Measurements from ENCODE around the gene RPTOR. TPM values are rescaled to one million over a fixed set of nuclear protein-coding genes. Genes with fewer than 3 reads are reported as not detected.

RPTOR gene
- total RNA-seq, 1 donor from 2014 or later: 11.7 TPM

DNA sequence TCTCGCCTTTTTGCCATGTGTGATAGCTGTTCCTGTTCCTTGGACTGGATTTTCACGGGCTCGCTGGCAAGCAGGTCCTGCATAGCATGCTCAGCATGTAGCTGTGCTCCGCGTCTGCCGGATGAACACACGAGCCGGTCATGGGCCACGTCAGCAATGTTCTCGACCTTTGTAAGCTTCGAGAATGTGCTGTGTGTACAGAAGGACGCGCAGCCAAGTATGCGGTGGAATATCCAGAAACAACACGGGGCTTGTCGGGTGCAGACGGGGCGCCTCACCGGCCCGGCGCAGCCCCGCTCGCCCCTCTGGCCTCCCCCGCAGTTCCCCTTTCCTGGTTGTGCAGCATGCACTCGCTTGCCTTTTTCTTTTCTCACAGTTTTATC lies 42.2 kb downstream of the RPTOR start:
- DNase-seq (ENCODE audit: low read depth in 2 of 2): peak in 1 of 2 donors; percentile 71

DNA sequence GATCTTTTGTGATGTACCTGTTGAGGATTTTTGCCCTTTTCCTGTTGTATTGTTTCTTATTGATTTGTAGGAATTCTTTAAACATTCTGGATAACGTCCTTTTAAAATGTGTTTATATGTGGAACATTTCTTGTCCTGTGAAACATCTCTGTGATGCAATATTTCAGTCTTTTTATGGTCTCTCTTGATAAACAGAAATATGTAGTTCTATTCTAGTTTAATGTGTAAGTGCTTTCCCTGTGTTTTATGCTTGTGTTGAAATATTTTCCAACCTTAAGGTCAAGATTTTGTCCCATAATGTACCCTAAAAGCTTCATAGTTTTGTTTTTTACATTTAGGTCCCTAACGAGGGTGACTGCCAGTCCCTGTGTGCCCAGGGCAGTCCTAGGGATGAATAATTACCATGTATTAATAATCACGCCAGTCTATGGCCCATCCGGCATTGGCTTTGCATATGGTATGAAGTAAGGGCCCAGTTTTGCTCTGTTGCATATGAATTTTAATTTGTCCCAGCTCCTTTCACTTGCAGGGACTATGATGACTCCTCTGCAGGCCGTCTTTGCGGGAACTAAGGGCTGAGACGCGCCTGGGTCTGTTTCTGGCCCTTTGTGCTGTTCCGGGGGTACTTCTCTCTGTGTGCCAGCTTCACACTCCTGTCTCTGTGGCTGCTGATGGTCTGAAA lies 44.2 kb downstream of the RPTOR start:
- DNase-seq (ENCODE audit: low read depth in 2 of 2): no peak

DNA sequence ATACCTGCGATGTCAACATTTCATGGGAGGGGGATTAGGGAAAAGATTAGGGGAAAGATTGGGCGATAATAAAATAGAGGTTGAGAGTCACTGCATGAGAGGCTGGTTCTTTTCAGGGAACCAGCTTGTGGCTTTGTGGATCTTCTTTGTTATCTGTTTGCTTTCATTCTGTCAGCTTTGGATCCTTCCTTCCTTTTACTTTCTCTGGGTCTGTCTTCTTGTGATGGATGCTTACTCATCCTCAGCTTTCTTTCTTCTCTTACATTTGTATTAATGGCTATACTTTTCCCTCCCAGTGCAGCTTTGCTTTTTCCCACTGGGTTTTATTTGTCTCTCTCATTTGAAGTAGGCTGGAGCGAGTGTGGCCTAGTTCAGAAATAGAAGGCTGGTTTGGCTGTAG lies 47.1 kb downstream of the RPTOR start:
- no peak for DNase-seq (ENCODE audit: low read depth in 2 of 2)

DNA sequence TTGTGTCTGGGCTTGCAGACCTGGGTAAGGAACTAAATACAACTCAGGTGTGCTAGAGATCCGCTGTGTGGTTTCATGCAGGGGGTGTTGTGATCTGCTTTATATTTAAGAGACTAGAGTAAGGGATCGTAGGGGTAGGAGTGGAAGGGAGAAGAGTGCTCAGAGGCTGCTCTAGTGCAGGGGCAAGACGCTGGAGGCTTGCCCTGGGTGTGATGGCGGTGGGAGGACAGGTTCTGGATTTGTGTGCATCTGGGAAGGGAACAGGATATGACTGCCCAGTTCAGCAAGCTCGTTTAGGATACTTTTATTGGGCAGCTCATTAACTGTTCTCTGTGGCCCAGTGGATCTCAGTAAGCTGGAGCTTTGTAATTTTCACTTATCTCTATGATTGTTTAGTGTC lies 47.6 kb downstream of the RPTOR start:
- no peak for DNase-seq (ENCODE audit: low read depth in 2 of 2)

DNA sequence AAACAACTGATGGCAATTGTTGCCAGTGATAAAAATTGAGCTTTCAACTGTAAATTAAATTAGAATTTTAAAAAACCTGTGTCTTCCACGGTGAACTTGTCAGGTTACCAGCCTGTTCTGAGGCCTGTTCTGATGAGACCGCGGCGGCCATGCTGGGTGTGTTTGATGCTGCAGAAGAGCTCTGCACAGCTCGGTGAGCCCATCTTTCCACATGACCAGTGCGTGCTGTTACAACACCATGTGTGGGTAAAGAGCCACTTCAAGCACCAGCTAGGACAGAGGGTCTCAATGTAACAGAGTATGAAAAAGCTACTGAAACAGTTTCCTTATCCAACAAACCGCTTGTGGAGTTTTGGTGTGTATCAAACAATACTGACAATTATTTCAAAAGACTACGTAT lies 48.5 kb downstream of the RPTOR start:
- DNase-seq (ENCODE audit: low read depth in 2 of 2): no peak

DNA sequence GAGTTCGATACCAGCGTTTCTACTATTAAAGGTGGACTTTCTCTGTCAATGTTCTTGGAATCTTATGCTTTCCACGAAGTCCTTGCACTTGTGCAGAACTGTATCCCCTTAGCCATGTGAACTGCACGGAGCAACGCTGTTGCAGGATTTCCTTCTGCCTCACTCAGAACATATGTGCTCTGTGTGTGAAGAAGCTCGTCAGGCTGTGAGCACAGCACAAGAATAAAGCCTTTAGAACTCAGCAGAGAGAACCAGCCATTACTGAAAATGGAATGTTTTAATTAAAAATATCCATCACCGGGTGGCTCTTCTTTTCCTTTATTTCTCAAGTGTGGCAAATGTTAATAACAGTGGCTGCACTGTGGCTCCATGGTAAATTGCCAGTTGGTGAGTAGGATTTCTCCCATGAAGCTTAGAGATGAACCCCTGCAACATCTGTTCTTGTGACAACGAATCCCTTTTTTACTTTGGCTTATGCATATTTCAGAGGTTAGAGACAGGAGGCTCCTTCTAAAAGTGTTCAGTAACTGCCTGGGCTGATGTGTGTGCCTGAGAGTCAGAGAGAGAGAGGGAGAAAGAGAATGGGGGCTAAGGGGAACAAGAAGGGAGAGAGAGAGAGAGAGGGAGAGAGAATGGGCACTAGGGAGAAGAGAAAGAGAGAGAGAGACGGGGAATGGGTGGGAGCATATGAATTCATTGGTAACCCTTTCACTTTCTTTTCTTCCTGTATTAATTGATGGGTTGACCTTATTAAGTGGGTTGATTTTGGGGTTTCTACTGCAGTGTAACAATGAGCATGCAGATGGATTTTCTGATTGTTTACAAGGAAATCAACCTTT lies 50.0 kb downstream of the RPTOR start:
- DNase-seq (ENCODE audit: low read depth in 2 of 2): no peak

DNA sequence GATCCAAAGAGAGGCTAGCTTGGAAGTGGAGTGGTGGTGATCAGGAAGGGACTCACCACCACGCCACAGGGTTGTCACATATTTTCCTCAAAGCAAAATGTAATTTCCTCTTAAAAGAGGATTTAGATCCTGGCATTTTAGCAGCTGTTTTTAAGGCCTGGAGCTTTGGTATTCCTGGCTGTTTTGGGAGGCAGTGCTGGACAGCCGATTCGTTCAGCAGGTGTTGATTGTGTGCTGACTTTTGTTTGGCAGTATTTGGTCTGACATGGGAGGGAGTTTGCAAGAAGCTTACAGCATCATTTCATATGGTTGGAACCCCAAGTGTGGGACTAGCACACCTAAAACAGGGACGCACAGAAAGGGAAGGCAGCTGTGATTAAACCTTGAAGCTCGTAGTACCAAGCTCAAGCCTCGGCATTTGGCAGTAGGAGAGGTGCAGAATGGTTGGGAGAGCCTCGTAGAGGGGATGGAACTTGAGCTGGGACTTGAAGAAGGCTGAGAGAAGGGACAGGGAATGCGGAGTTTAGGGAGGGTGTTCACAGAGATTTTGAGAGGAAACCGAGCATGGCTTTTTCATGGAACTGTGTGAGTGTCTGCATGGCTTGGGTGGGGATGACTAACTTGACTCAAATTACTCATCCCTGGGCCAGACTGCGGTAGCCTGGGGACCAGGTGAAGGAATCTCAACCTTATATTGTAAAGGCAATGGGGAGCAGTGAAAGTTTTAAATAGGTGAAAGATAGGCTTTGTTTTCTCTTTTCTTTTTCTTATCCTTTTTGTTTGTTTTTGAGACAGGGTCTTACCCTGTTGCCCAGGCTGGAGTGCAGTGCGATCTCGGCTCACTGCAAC lies 52.3 kb downstream of the RPTOR start:
- DNase-seq (ENCODE audit: low read depth in 2 of 2): no peak

DNA sequence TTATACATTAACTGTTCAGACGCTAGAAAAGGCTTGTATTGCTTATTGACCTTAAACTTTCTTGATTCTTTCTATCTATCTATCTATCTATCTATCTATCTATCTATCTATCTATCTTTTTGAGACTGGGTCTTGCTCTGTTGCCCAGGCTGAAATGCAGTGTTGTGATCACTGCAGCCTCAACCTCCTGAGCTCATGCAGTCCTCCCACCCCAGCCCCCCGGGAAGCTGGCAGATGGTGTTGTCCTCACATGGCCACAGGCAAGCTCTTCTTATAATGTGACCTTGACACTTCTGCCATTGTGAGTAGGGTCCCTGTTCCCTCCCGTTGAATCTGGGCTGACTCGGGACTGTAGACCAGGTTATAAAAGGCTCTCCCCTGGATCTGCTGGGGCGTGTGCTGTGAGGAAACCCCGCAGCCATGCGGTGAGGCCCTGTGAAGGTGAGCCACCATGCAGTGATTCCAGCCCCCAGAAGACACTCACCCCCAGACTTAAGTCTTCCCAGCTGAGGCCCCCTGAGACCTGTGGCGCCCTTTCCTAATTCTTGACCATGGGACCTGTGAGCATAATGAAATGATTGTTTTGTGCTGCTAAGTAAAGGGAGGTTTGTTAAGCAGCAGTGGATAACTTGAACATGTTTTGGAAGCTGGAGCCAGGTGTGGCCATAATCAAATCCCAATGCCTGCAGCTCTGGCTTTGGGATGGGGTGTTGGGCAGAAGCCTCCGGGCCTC lies 54.3 kb downstream of the RPTOR start:
- no peak for DNase-seq (ENCODE audit: low read depth in 2 of 2)

DNA sequence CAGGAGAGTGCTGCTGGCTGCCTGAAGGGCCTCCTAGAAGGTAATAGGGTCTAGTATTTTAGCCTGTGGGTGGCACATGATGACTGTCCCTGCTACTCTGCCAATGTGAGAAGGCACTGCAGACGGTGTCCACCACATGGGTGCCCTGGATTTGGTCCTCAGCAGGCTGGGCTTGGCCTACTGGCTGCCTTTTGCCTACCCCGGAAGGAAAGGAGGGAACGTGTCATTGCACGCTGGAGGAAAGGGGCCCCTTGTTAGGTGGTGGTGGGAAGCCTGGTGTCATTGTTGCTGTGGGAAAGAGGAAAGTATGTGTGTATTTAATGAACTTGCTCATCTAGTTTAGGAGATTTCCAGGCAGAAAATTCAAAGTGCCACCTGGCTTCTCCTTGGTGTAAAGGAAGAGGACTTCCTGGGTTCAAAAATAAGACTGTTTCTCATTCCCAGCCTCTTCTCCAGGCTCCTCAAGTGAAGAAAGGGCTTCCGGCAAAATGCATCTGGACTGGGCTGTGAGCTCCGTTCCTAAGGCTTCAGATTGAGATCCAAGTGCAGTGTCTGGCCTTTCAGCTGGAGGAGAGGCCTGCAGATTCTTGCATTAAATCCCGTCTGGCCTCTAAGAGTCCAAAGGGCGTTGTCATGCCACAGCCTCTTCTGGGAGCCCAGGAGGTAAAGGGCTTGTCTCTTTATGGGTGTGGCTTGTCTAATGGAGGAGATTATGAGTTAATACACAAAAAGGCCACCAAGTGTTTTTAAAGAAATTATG lies 55.1 kb downstream of the RPTOR start:
- peak; percentile 26 to 44 for DNase-seq (ENCODE audit: low read depth in 2 of 2)

DNA sequence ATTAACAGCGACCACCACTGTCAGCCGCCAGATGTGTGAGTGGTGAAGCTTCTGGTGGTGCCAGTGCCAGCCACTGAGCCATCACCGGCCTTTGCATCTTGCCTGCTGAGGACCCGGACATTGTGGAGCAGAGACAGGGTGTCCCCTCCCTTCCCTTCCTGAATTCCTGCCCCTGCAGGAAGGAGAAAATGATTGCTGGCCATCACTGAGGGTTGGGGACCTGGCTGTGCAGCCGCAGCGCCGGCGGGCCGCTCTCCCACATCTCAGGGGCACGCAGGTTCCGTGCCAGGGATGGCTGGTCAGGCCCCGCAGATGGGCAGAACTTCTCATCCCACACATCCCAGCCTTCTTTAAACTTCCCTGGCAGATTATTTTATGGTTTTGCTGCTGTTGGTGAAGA lies 56.5 kb downstream of the RPTOR start:
- DNase-seq (ENCODE audit: low read depth in 2 of 2): no peak

DNA sequence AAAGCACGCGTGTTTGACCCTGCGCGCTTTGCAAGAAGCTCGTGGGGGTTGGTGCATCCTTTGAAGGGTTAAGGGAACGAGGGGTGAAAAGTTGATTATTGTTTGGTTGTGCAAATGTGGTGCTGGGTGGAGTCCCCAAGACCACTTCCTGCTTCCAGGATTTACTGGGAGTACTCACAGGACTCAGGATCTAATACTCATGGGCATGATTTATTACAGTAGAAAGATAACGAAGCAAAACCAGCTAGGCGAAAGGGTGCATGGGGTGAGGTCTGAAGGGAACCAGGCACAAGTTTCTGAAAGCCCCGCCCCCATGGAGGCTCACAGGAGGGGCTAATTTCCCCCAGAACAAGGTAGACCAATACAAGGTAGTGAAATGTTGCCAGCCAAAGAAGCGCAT lies 58.8 kb downstream of the RPTOR start:
- DNase-seq (ENCODE audit: low read depth in 2 of 2): no peak

DNA sequence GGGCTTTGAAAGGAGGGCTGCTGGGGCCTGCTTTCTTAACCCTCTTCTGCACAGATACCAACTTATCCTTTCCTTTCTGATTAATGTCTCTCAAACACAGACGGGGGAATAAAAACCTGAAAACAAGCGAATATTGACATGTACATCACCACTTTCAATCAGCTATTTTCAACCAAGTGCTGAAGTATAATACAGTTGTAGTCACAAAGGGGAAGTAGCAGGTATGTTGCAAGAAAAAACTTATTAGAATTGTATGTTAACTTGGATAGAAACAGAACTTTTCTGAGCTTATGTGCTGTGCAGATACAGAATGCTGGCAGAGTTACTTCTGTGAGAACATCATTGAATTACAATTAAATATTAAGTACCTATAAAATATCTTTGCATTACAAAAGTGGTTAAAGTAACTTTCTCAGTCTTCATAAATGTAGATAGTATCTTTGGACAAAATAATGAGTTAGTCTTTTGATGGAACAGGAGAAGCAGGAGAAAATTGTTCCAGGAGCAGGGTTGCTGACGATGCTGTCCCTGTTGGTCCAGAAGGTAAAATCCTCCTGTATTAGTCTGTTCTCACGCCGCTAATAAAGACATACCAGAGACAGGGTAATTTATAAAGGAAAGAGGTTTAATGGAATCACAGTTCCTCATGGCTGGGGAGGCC lies 59.5 kb downstream of the RPTOR start:
- DNase-seq (ENCODE audit: low read depth in 2 of 2): no peak

DNA sequence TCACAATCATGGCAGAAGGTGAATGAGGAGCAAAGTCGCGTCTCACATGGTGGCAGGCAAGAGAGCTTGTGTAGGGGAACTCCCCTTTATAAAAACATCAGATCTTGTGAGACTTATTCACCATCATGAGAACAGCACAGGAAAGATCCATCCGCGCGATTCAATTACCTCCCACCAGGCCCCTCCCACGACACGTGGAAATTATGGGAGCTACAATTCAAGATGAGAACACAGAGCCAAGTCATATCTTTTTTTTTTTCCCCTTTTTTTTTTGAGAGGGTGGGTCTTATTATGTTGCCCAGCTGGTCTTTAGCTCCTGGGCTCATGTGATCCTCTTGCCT lies 60.0 kb downstream of the RPTOR start:
- no peak for DNase-seq (ENCODE audit: low read depth in 2 of 2)

DNA sequence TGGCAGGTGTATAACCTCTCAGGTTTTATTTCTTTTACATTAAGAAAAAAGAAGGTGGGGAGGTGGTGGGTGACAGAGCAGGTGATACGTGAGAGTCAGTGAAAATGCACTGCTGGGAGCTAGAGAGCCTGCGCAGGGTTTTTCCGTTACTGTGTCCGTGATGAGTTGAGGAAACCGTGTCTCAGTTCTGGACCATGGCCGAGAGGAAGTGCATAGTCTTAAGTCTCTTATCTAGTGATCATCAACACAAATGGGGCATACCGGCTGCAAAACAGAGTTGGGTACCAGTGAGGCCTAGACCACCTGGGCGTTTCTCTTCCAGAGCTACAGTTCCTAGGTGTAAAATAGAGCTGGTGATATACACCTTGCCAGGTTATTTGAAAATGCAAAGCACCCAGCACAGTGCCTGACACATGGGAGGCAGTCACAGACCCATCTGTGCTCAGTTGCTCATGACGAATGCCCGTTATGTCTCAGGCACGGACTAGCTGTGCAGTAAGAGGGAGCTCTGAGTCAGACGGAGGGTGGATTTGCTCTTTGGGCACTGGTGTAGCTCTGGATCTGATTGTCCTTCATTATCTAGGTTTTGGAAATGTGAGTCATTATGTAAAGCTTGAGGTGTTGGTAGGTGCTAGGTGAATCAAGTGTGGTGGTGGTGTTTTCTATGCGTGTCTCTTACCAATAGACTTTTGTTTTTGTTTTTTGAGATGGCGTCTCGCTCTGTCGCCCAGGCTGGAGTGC lies 60.9 kb downstream of the RPTOR start:
- DNase-seq (ENCODE audit: low read depth in 2 of 2): peak in 1 of 2 donors; percentile 65

DNA sequence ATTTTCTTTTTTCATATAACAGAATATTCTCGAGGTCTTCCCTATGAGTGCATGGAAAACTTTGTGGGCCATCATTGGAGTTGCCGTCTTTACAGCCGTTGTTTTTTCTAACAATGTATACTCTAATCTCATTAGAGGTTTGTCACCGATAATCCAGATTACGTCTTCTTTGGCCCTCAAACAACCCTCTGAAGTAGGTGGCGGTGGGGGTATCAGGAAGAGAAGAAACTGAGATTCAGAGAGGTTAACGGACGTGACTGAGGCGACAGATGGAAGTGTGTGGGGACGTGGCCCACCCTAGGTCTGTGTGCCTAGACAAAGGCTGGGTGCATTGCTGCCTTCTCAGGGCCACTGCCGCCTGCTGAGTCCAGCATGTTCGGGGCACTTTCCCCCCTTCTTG lies 63.7 kb downstream of the RPTOR start:
- no peak for DNase-seq (ENCODE audit: low read depth in 2 of 2)

DNA sequence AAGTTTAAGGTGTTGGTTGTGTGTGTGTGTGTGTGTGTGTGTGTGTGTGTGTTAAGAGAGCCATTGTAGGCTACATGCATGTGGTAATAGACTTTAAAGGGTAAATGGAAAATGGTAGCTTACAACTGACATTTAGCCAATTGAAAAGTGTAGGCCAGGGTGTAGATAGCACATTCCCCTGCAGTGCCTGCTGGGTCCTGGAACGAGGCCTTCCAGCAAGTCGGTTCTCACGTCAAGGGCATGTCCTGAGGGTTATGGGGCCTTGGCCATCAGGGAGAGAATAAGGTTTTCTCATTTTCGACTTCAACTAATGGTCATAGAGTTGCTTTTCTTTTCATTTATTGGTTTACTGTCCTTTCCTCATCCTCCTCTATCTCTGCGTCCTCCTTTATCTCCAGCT lies 65.1 kb downstream of the RPTOR start:
- no peak for DNase-seq (ENCODE audit: low read depth in 2 of 2)

DNA sequence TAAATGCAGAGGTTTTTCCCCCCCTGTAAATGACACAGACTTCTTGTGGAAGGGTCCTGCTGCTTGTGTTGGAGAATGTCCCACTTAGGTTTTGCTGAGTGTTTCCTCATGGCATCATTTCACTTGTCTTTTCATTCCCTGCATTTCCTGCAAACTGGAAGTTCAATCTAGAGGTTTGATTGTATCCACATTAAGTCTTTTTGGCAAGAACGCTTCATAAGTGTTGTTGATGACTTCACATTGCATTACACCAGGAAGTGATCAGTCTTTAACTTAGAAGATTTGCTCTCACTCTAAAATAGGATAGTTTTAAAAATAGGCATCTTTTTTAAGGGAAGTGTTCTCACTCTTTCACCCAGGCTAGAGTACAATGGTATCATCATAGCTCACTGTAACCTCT lies 67.2 kb downstream of the RPTOR start:
- DNase-seq (ENCODE audit: low read depth in 2 of 2): peak in 1 of 2 donors; percentile 51

DNA sequence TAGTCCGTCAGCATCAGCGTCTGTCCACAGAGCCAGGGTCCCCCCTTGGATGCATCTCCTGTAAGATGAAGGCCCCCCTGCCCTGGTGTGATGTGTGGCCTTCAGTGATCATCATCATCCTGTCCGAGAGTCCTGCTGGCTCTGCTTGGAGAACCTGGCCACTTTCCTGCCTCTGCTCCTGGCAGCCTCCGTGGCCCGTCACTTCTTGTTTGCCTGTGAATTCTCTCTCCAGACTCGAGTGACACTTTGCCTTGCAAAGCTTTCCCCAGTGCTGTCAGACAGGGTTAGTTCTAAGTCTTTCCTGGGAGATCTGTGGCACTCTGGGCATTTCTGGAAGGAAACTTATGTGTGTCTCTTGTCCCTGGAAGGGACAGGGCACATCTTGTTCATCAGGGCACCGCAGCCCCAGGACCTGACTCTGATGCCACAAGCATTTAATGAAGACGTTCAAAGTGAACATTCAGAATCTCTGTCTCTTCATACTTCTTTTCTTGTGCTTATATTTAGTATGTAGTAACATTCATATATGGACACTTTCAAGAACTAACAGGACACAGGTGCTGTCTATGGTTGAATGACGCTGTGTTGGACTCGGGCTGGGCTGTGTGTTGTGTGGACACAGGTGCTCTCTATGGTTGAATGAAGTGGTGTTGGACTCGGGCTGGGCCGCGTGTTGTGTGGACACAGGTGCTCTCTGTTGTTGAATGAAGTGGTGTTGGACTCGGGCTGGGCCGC lies 68.5 kb downstream of the RPTOR start:
- DNase-seq (ENCODE audit: low read depth in 2 of 2): no peak

DNA sequence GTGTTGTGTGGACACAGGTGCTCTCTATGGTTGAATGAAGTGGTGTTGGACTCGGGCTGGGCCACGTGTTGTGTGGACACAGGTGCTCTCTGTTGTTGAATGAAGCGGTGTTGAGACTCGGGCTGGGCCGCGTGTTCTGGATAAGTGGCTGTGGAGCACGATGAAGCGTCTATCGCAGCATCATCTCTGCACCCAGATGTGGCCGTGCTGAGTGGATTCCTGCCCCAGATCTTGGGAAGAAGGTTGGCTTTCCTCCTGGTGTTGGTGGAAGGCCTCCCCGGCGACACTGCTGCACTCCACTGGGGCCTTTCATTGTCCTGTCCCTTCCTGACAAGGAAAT lies 69.1 kb downstream of the RPTOR start:
- no peak for DNase-seq (ENCODE audit: low read depth in 2 of 2)
